Type B pancreatic cell (in vitro differentiated cells): ENCODE results near the gene E2F1. TPM values are rescaled to one million over a fixed set of nuclear protein-coding genes. Genes with fewer than 3 reads are reported as not detected.

Experiments
- DNase-seq: peaks from one replicate; pipeline ENCODE4 v3.0.0; 2021; ENCODE audit warnings: mixed read lengths; ENCODE audit not compliant: unreplicated experiment; ENCODE audit errors: extremely low spot score
- H3K27ac Mint-ChIP-seq: 2 replicates; pipeline ENCODE4 v1.8.0; 2021; ENCODE audit warnings: mild to moderate bottlenecking, mixed read lengths
- H3K27me3 Mint-ChIP-seq: 2 replicates; pipeline ENCODE4 v1.8.0; 2021; ENCODE audit warnings: mixed read lengths
- H3K36me3 Mint-ChIP-seq: 2 replicates; pipeline ENCODE4 v1.8.0; 2021; ENCODE audit warnings: mixed read lengths
- H3K4me1 Mint-ChIP-seq: one replicate; pipeline ENCODE4 v1.8.0; 2021; ENCODE audit warnings: mixed read lengths; ENCODE audit not compliant: unreplicated experiment
- H3K4me3 Mint-ChIP-seq: 2 replicates; pipeline ENCODE4 v1.8.0; 2021; ENCODE audit warnings: mild to moderate bottlenecking, mixed read lengths
- H3K9me3 Mint-ChIP-seq: 2 replicates; pipeline ENCODE4 v1.8.0; 2021; ENCODE audit warnings: mixed read lengths
- total RNA-seq: library from RNA; stranded (reverse); gene quantifications from 2 replicates; pipeline ENCODE4 v1.2.1, GENCODE V29; 2021; ENCODE audit warnings: low replicate concordance
- TF ChIP-seq, protein P1 (sequence below): fragments of 200-600 bp; sonication (generic); conservative IDR thresholded peaks from 2 replicates; pipeline ENCODE4 v1.5.0; 2021; ENCODE audit warnings: antibody characterized with exemption, mild to moderate bottlenecking

Gene E2F1
- total RNA-seq, 1 donor from 2014 or later, result 32.8 TPM

DNA sequence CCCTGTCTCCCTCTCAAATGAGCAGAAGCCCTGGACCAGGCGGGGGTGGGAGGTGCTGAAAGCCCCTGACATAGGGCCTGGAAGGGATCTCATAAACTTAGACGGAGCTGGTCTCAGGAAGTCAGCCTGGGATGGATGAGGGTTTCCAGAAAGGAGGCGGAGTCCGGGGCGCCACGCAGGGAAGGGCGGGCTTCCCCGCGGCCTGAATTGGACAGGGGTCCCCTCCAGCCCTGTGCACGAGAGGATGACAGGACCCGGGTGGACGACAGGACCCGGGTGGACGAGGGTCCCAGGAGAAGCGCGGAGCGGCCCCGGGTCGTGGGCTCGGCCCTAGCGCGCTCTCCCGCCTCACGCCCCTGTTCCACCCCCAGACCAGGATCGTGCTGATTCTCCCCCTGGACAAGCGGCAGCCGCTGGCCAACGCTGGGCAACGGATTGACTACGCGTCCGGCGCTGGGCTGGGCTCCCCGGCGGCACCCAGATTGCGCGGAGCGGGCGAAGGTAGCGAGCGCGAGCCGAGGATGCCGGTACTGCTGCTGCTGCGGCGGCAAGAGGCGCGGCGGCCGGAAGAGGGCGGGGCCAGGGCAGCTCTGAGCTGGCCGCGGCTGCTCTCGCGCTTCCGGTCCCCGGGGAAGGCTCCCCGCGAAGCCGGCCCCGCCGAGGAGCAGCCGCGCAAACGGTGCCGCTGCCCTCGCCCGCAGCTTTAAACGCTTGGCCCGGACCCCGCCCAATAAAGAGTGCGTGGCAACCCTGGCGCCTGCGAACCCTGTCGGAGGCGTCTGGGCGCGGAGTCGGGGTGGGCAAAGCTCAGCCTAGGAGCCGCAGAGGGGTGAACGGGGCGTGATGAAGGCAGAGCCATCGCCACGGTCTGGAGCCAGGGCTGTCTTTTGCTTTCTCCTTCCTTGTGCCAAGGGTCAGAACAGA lies 22.8 kb downstream of the E2F1 start:
- Mint-ChIP-seq H3K4me1 (peaks cover 33% of the 10 kb centered on the region), H3K27ac (peak overlapping the region; percentile 86), H3K9me3 (no peaks in the 10 kb centered on the region), H3K4me3 (peak overlapping the region; percentile 96), H3K27me3 (no peaks in the 10 kb centered on the region), H3K36me3 (peaks cover 3% of the 10 kb centered on the region)
- TF ChIP-seq, protein P1, sequence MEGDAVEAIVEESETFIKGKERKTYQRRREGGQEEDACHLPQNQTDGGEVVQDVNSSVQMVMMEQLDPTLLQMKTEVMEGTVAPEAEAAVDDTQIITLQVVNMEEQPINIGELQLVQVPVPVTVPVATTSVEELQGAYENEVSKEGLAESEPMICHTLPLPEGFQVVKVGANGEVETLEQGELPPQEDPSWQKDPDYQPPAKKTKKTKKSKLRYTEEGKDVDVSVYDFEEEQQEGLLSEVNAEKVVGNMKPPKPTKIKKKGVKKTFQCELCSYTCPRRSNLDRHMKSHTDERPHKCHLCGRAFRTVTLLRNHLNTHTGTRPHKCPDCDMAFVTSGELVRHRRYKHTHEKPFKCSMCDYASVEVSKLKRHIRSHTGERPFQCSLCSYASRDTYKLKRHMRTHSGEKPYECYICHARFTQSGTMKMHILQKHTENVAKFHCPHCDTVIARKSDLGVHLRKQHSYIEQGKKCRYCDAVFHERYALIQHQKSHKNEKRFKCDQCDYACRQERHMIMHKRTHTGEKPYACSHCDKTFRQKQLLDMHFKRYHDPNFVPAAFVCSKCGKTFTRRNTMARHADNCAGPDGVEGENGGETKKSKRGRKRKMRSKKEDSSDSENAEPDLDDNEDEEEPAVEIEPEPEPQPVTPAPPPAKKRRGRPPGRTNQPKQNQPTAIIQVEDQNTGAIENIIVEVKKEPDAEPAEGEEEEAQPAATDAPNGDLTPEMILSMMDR, result peak; percentile 30
- DNase-seq, result peak; percentile 92

DNA sequence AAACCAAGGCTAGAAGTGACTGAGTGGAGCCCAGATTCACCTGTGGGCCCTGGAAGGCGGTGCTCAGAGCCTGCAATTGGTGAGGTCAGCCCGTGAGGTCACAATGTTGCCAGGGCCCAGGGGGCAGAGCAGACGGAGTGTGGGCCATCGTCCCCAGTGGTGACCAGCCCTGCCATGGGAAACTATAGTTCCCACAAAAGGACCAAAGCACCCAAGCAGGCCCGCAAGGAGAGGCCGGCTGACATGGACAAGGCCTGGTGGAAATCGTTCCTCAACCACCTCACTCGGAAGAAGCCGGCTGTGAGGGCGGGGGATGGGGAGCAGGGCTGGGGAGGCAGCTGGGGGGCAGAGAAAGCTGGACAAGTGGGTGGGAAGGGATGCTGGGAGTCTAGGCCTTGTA lies 24.0 kb downstream of the E2F1 start, which contains the start of gene C20orf144:
C20orf144 (plus strand) TSS at position 156 of the 400 bp plus-strand sequence; CDS start at position 175, 19 bp downstream.
- peak within 1 kb of the TSS; percentile 80 for H3K27ac Mint-ChIP-seq
- H3K4me1 Mint-ChIP-seq, result peaks cover 33% of the 10 kb centered on the region
- TF ChIP-seq, protein P1, result no peak
- H3K36me3 Mint-ChIP-seq, result peaks cover 3% of the 10 kb centered on the region
- DNase-seq, result no peak
- no peaks in the 10 kb centered on the region for H3K9me3 Mint-ChIP-seq
- no peaks in the 10 kb centered on the region for H3K27me3 Mint-ChIP-seq
- H3K4me3 Mint-ChIP-seq, result peak within 1 kb of the TSS; percentile 96

GRCh38 chr20:33660685-33661058 lies 25.5 kb downstream of the E2F1 start:
- Mint-ChIP-seq H3K36me3 (no peaks in the 10 kb centered on the region), H3K27ac (peak overlapping the region; percentile 31), H3K27me3 (no peaks in the 10 kb centered on the region), H3K4me3 (no peak overlapping the region), H3K9me3 (no peaks in the 10 kb centered on the region), H3K4me1 (peaks cover 25% of the 10 kb centered on the region)
- TF ChIP-seq, protein P1, result no peak
- no peak for DNase-seq

GRCh38 chr20:33660035-33660684 lies 26.0 kb downstream of the E2F1 start:
- Mint-ChIP-seq H3K27me3 (no peaks in the 10 kb centered on the region), H3K4me3 (no peak overlapping the region), H3K4me1 (peaks cover 21% of the 10 kb centered on the region), H3K36me3 (no peaks in the 10 kb centered on the region), H3K9me3 (no peaks in the 10 kb centered on the region), H3K27ac (no peak overlapping the region)
- DNase-seq, result no peak
- TF ChIP-seq, protein P1, result no peak

GRCh38 chr20:33659341-33660034 lies 26.7 kb downstream of the E2F1 start:
- no peaks in the 10 kb centered on the region for H3K27me3 Mint-ChIP-seq
- TF ChIP-seq, protein P1, result no peak
- no peaks in the 10 kb centered on the region for H3K9me3 Mint-ChIP-seq
- H3K36me3 Mint-ChIP-seq, result no peaks in the 10 kb centered on the region
- peak overlapping the region; percentile 58 for H3K27ac Mint-ChIP-seq
- peaks cover 21% of the 10 kb centered on the region for H3K4me1 Mint-ChIP-seq
- no peak overlapping the region for H3K4me3 Mint-ChIP-seq
- DNase-seq, result no peak
